Heart left ventricle (tissue), 16 donors: ENCODE measurements around the gene TSKU. TPM values are rescaled to one million over a fixed set of nuclear protein-coding genes. Genes with fewer than 3 reads are reported as not detected.
A peak's percentile ranks its signal among the peaks of the same experiment; 100 is the strongest.
"Not testable (repeated sequence)": the region's sequence is repeated elsewhere in the genome, so short reads cannot be mapped to it uniquely, and the experiment has no call there.

Source experiments
- ATAC-seq, 4 donors: fragments of 200-7000 bp; cut with Tn5 transposase; one replicate each; pipeline ENCODE4 v1.9.1; 2020 to 2022; ENCODE audit warnings: moderate library complexity in 4 of 4, mild to moderate bottlenecking in 3 of 4, moderate number of reproducible peaks in 1 of 4
- DNase-seq, 5 donors: peaks; one replicate each; pipeline ENCODE4 v3.0.0-alpha.2; 2020
- H3K27ac ChIP-seq, 12 donors: fragments of 200-600 bp; sonication (generic) in 4 of 12; one replicate each; pipeline versions ENCODE4 v1.5.0 to v1.8.0; 2016 to 2022; ENCODE audit warnings: mild to moderate bottlenecking in 2 of 12
- H3K27me3 ChIP-seq, 9 donors: fragments of 200-600 bp; sonication (generic) in 2 of 9; one replicate each; pipeline versions ENCODE4 v1.5.1 to v1.8.0; 2016 to 2022; ENCODE audit warnings: mild to moderate bottlenecking in 3 of 9
- H3K36me3 ChIP-seq, 9 donors: fragments of 200-600 bp; sonication (generic) in 2 of 9; one replicate each; pipeline versions ENCODE4 v1.5.0 to v1.8.0; 2018 to 2022; ENCODE audit warnings: mild to moderate bottlenecking in 2 of 9
- H3K4me1 ChIP-seq, 12 donors: fragments of 200-600 bp; sonication (generic) in 4 of 12; one replicate each; pipeline versions ENCODE4 v1.5.0 to v1.8.0; 2016 to 2022; ENCODE audit warnings: mild to moderate bottlenecking in 3 of 12
- H3K4me3 ChIP-seq, 12 donors: fragments of 200-600 bp; sonication (generic) in 4 of 12; one replicate each; pipeline versions ENCODE4 v1.5.0 to v1.8.0; 2017 to 2022; ENCODE audit warnings: mild to moderate bottlenecking in 9 of 12, moderate library complexity in 4 of 12
- H3K9me3 ChIP-seq, 12 donors: fragments of 200-600 bp; sonication (generic) in 4 of 12; one replicate each; pipeline versions ENCODE4 v1.5.0 to v1.8.0; 2016 to 2022; ENCODE audit warnings: mild to moderate bottlenecking in 1 of 12
- CTCF ChIP-seq, 12 donors: fragments of 200-600 bp; sonication (generic) in 4 of 12; IDR thresholded peaks; one replicate each; pipeline versions ENCODE4 v1.5.0 to v1.8.0; 2018 to 2022; ENCODE audit warnings: antibody characterized with exemption in 12 of 12, mild to moderate bottlenecking in 5 of 12
- POLR2A ChIP-seq, 2 donors: fragments of 450-650 bp; IDR thresholded peaks; one replicate each; pipeline ENCODE4 v1.6.1; 2017; ENCODE audit warnings: antibody characterized with exemption in 2 of 2, mild to moderate bottlenecking in 2 of 2, moderate library complexity in 2 of 2
- WGBS, 4 donors: extraction: QIAGEN DNeasy Blood & Tissue Kit in 2 of 4; methylation state at CpG; one replicate each; pipeline versions ENCODE4 v1.1.5 to v1.1.7; 2013 to 2018; 5-methylcytosine and 5-hydroxymethylcytosine counted together
- intact Hi-C, 10 donors: fragments of 100-400 bp; cut with DNase I; formaldehyde crosslinking; loops; one replicate each; pipeline versions ENCODE4 v1.11.1 to v1.14.2; 2022
- polyA plus RNA-seq, 2 donors: library from polyadenylated mRNA; stranded (reverse); fragments of 200-250 nt; gene quantifications; one replicate each; pipeline ENCODE4 v1.2.3, GENCODE V29; 2013
- total RNA-seq, 9 donors: library from RNA; depleted of rRNA in 2 of 9; stranded (reverse); fragments of >200 nt in 2 of 9; fragmentation: NEBNext Ultra II Directional in 3 of 9; extraction: Animal tissue kit (Norgen Biotek cat#: 25700) in 3 of 9; gene quantifications; one replicate each; pipeline versions ENCODE4 v1.1.0 to v1.2.4, GENCODE V29; 2016 to 2023
- donor health status: ischemic (EF 13 %, LVEDD 7.1; RV severe dilation, severe dysfunction).
- donor health status: healthy with polysubstance abuse.
- donor health status: DM: no; HTN: yes; CAD: no.
- donor health status: DM: no; HTN: no; CAD: no.
- donor health status: ischemic (EF 25% LVEDD 6.9; RV normal size, moderate dysfunction).
- donor health status: ischemic (EF 25% LVEDD 5.7; RV mildly dilated, moderate dysfunction).
- donor health status: healthy.
- donor health status: DM: yes; HTN: yes; CAD: no.
- donor health status: ischemic (EF 35%, LVEDD 5.7; RV mildly dilated, moderate dysfunction).
- donor health status: nonischemic (EF 11% LVEDD 7.7; RV severe dilation, severe dysfunction).
- donor health status: DM: yes; HTN: yes; CAD: no.
- donor health status: PGD.
- donor health status: ischemic (EF 29% LVEDD 5.4; RV normal size, mild dysfunction).
- donor health status: nonischemic (EF 23%, LVEDD 6.1; RV moderate dilation, normal function).

Gene TSKU
- total and polyA plus RNA-seq, 11 donors: 4.5 to 39.8 (median 11.2) TPM

- Histone ChIP-seq H3K27ac (peak overlapping the region in 11 of 12 donors; percentile 41 to 76 (median 61)), H3K4me3 (no peak overlapping the region), H3K4me1 (peaks cover 0 to 18% (median 7%) of the 10 kb centered on the region in 12 donors), H3K27me3 (no peaks in the 10 kb centered on the region), H3K9me3 (peaks cover 0 to 13% (median 5%) of the 10 kb centered on the region in 12 donors), H3K36me3 (no peaks in the 10 kb centered on the region)
- ATAC-seq (peak in 3 of 4 donors; percentile 22 to 59 (median 41)), DNase-seq (peak in 2 of 5 donors; percentile 45 to 54)
- intact Hi-C loops: loop anchor here in 6 of 10 donors (1.0 to 10.0 kb wide), 4 partner anchors 26 to 109 kb away; partner anchors contain the start of gene ACER3 (in 1 of the 6)
- 58 to 71% (median 62%) methylated on average over 9 to 11 of the region's 11 CpGs for WGBS, 4 donors
- no peak for TF ChIP-seq POLR2A (IDR thresholded peaks at IDR 0.05)
- TF ChIP-seq CTCF (IDR thresholded peaks at IDR 0.05): peak; percentile 43 to 75 (median 62)
Measured at GRCh38 chr11:76810151-76810853, 27.1 kb downstream of the TSKU start.

GRCh38 chr11:76811259-76811658 lies 28.1 kb downstream of the TSKU start:
- 94 to 98% (median 96%) methylated on average over 4 of the region's 4 CpGs for WGBS, 4 donors
- no peak overlapping the region for H3K27ac ChIP-seq
- DNase-seq: no peak
- H3K36me3 ChIP-seq: no peaks in the 10 kb centered on the region
- H3K4me1 ChIP-seq: peaks cover 0 to 18% (median 7%) of the 10 kb centered on the region in 12 donors
- TF ChIP-seq POLR2A (IDR thresholded peaks at IDR 0.05) (no peak), CTCF (IDR thresholded peaks at IDR 0.05) (no peak)
- H3K27me3 ChIP-seq: no peaks in the 10 kb centered on the region
- no peak overlapping the region for H3K4me3 ChIP-seq
- no peak for ATAC-seq
- intact Hi-C loops: loop anchor here in 5 of 10 donors (2.0 to 10.0 kb wide), 3 partner anchors 26 to 108 kb away; partner anchors contain the start of gene ACER3 (in 1 of the 5)
- peaks cover 0 to 22% (median 11%) of the 10 kb centered on the region in 12 donors for H3K9me3 ChIP-seq

GRCh38 chr11:76814414-76814813 lies 31.3 kb downstream of the TSKU start:
- Histone ChIP-seq H3K4me1 (peaks cover 0 to 8% (median 0%) of the 10 kb centered on the region in 12 donors), H3K9me3 (peaks cover 0 to 32% (median 11%) of the 10 kb centered on the region in 12 donors), H3K4me3 (no peak overlapping the region), H3K27ac (no peak overlapping the region), H3K36me3 (no peaks in the 10 kb centered on the region), H3K27me3 (no peaks in the 10 kb centered on the region)
- TF ChIP-seq CTCF (IDR thresholded peaks at IDR 0.05) (no peak), POLR2A (IDR thresholded peaks at IDR 0.05) (no peak)
- intact Hi-C loops: loop anchor here in 1 of 10 donors (10.0 kb wide), 1 partner anchor 50 kb away; the partner anchor contains the start of gene ACER3
- DNase-seq: no peak
- 95 to 99% (median 98%) methylated on average over 2 of the region's 2 CpGs for WGBS, 4 donors
- no peak for ATAC-seq

GRCh38 chr11:76815678-76816077 lies 32.5 kb downstream of the TSKU start:
- H3K27ac ChIP-seq, H3K27me3 ChIP-seq, H3K4me1 ChIP-seq, H3K4me3 ChIP-seq, ATAC-seq, DNase-seq, H3K36me3 ChIP-seq: not testable (repeated sequence)
- H3K9me3 ChIP-seq: peaks cover 0 to 32% (median 11%) of the 10 kb centered on the region in 12 donors
- intact Hi-C loops: loop anchor here in 1 of 10 donors (10.0 kb wide), 1 partner anchor 49 kb away; the partner anchor contains the start of gene ACER3
- WGBS, 4 donors: 92 to 94% (median 93%) methylated on average over 7 of the region's 7 CpGs
